A172 (cell line): ENCODE results near the gene RECQL5. TPM values are rescaled to one million over a fixed set of nuclear protein-coding genes. Genes with fewer than 3 reads are reported as not detected.

Experiments
- DNase-seq: peaks from one replicate; pipeline ENCODE4 v3.0.0-alpha.2; 2015; ENCODE audit warnings: low spot score
- total RNA-seq: library from RNA; depleted of rRNA; stranded (reverse); fragments of >200 nt; shearing (Covaris generic); gene quantifications from 2 replicates; pipeline ENCODE4 v1.2.3, GENCODE V29; 2014

Gene RECQL5
- total RNA-seq, 1 experiment from 2014 or later = 18.0 TPM

DNA sequence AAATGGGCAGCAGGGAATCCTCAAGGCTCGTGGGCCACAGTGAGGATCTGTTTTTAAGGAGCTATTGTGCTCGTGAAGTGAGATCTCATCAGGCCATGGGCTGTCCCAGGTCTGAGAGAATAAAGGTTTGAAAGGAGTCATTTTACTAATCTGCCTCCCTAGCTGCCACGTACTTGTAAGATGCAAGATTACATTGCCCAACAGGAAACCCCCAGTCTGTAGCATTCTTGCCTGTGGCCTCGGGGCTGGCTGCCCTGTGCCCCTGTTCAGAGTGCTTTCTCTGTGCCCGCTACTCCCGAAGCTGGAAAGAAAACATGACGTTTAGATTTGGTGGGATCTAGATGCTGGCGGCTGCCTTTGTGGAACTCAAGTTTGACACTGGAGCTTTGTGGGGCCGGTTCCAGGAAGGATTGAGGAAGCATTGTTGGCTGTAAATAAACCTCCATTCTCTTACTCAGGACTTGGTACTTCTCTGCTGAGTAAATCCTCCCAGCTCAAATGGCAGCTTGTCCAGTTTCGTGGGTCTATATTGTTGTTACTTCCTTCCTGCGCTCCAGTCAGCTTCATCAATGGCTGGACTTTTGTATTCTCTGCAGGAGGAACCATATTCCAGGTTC lies 21.4 kb upstream of the RECQL5 start:
- no peak for DNase-seq

- no peak for DNase-seq
These were observed 18.5 kb upstream of the RECQL5 start for GRCh38 chr17:75685499-75685898.

DNA sequence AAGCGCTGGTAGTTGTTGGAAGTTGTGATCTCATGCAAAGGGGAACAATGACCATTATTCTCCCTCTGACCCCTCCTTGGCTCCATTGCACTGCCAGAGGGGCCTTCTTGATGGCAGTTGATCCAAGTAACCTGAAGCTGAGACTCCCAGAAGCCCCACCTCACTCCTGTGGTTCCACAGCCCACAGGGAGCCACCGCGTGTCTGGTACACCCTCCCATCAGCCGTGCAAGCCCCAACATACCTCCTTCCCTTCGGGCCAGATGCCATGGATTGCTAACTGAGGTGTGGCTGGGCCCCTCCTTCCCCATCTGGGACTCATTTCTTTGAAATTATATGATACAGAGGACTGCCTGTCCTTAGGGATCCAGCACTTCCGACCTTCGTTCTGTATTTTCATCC lies 18.0 kb upstream of the RECQL5 start:
- DNase-seq = peak; percentile 77

DNA sequence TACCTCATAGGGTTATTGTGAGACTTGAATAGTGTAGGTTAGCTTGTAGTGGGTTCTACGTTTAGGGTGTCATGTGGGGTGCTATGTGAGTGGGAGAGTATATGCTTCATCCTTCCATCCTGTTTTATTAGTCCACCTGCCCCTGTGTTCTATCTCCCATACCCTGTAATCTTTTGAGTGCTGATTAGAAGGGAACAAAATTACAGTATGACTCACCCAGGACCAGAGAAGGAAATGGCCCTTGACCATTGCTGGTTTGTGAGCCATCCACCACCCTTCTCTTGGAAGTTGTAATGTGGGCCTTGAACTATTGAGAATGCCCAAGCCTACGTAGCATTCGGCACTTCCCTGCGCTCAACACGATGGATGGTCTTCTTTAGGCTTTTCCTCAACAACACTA lies 17.3 kb upstream of the RECQL5 start:
- peak; percentile 68 for DNase-seq

DNA sequence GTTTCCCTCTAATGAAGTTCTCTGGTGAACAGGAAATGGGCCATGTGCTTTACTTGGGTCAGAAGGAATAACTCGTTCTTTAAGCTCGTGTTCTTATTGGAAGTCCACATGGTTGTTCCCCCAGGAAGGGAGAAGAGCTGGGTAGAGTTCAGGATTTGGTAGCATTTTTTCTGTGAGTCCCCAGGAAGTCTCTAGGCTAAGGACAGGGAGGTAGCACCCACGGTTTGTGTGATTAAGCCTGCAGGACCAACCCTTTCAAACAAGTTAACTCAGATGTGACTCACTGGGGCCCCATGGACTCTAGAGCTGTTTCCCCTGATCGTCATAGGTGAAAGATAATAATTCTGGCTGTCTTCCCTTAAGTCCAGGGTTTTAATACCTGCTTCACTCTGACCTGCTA lies 16.6 kb upstream of the RECQL5 start:
- peak; percentile 96 for DNase-seq

DNA sequence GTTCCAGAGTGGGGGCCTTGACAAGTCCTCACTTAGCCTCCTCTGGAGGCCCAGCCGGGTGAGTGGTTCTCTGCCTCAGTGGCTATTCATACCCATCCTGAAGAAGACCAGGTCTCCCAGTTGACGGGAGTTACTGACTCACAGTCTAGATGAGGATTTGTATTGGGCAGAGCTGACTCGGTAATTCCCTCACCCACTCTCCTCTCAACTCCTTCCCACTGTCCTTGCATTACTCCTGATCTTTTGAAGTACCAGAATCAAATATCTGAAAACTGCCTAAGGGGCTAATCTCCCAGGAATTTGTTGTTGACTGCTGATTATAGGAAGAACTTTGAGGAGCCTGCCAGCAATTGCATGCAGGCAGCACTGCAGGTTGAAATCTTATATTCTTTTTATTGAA lies 14.3 kb upstream of the RECQL5 start:
- peak; percentile 56 for DNase-seq

DNA sequence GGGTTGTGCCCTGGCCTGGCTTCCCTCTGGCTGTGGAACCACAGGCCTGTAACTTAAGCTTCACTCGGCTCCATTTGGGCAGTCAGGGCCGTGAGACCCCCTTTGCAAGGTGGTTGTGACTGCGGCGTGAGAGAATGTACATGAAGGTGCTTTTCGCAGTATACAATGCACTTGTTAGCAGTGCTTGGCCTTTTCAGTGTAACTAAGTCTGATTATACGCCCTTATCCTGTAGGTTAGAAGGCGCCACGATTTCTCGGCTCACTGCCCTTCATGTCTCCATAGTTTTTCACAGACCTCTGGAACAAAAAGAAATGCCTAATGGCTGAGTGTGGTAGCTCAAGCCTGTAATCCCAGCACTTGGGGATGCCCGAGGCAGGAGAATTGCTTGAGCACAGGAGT lies 13.5 kb upstream of the RECQL5 start:
- DNase-seq = no peak

DNA sequence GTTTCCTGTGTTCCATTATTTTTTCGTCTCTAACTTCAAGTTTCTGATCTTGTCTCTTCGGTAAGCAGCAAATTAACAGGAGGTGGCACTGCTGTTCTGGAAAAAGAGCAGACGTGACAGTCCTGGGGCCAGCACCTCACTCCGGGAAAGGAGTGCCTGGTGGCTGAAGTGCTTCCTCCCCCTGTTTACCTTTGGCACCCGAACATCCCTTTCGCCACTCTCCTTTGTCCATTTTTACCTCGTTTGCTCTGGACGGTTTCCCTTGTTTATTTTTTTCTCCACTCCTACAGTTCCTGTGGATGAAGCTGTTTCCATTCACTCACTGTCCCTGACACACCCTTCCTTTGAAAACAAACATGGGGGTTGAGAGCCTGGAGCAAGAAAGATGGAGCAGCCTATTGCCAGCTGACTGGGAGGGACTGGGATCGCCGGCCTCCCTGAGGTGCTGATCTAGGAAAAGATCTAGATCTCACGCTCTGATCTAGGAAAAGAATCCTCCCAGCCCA lies 12.8 kb upstream of the RECQL5 start:
- DNase-seq = peak; percentile 74

DNA sequence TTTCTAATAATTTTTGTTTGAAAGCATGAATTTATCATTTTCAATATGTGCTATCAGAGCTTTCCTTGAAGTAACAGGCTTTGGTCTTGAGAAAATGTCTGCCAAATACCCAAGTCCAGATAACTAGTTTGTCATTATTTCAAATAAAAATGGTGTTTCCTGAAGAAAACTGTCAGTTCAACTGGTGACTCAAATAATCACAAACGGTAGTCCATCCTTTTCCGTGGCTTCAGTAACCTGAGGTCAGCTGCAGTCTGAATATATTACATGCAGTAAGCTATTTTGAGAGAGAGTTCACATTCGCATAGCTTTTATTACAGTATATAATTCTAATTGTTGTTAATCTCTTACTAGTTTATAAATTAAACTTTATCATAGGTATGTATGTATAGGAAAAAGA lies 9.5 kb upstream of the RECQL5 start:
- DNase-seq = no peak

- peak; percentile 55 for DNase-seq
These were observed 6.5 kb upstream of the RECQL5 start for GRCh38 chr17:75673487-75673886.

DNA sequence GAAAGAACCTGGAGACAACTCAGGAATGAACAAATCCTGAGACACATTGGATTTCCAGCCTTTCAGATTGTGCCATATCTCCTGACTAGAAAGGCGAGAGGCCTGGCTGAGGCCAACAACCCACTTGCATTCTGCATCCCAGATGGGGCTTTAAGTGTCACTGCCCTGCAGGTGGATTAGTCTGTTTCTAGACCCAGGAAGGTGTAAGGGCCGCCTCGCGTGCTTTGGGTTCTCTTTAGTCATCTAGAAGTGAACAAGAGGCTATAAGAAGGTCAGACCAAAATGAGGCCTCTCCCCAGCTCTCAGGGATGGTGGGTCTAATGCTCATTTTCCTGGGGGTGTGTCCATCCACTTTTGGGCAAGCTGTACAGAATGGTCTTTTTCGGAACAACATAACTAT lies 5.1 kb upstream of the RECQL5 start:
- no peak for DNase-seq

DNA sequence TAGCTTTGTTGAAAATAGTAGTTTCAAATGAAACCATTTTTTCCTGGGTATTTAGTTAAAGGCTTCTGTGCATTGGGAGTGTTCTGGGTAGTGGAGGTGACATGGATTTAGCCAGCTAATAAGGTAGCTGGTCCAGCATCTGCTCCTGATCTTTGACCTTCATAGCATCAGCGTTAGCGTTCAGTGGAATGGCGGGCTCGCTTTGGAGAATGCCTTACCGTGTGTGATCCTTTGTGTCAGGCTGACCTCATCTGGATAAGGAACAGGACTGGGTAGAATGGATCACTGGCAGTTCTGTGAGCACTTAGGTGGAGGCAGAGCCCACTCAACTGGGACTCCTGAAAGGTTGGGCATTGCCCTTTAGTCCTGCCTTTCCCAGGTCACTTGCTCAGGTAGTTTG lies 3.9 kb upstream of the RECQL5 start:
- no peak for DNase-seq

DNA sequence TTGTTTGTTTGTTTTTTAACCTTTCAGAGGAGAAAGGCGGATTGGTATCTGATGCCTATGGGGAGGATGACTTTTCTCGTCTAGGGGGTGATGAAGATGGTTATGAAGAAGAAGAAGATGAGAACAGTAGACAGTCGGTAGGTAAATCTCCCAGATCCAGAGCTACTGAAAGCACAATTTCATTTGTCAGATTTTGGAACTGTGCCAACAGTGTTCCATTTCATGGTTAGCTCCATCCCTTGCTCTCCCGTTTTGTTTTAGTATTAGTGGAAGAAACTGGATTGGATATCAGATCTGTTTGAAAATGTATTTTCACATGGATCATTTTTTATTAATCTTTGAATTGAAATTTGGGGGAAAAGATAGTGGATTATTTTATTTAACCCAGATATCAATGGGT lies 1.5 kb upstream of the RECQL5 start:
- DNase-seq = no peak

DNA sequence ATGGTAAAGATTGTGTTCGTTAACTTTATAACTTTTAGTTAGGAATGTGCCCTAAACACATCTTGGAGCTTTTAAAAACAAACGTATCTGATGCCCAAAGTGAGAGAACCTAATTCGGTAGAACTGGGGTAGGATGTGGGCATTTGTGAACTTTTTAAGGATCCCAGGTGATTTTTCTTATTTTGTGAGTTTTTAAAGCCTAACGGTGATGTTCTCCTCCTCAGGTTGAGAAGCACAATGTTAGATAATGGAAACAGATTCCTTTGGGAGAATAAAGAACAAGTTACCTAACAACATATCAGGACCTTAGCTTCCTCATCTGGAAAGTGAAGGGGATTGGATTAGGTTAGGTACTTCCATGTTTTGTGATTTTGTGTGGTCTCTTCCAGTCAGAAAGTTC lies 871 bp upstream of the RECQL5 start:
- no peak for DNase-seq

DNA sequence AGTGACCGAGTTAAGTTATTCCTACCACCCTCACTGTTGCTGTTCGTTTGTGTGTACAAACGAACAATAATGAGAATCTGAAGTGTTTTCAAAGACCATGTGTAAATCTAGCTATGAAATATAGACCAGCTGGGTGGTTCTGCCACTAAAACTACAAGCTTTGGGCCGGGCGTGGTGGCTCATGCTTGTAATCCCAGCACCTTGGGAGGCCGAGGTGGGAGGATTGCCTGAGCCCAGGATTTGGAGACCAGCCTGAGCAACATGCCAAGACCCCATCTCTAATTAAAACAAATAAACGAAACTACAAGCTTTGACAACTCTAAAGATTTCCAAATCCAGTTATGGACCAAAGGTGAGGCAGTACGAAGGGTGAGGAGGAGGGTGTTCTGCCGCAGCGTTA lies 973 bp downstream of the RECQL5 start:
- DNase-seq = no peak

DNA sequence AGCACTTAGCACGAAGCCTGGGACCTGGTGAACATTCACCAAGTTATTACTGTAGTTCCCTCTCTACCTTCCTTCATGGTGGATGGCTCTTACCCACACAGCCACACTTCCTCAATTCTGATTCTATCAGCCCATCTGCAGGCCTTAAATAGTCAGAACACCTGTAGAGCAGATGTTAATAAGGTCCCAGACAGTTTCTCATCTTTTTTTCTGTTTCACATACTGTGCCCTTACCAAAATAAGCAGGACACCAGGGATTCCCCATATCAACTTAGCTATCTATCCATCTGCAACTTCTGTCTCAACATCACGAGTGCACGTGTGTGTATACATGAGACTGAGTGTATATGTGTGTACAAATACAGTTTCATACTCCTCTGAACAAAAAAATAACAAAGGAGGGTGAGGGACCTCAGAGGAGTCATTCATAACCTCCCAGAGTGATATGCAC lies 2.8 kb downstream of the RECQL5 start:
- no peak for DNase-seq

GRCh38 chr17:75662511-75662910 lies 4.4 kb downstream of the RECQL5 start:
- no peak for DNase-seq

GRCh38 chr17:75661531-75661930 lies 5.4 kb downstream of the RECQL5 start:
- DNase-seq = no peak

GRCh38 chr17:75658237-75658636 lies 8.7 kb downstream of the RECQL5 start:
- DNase-seq = no peak

DNA sequence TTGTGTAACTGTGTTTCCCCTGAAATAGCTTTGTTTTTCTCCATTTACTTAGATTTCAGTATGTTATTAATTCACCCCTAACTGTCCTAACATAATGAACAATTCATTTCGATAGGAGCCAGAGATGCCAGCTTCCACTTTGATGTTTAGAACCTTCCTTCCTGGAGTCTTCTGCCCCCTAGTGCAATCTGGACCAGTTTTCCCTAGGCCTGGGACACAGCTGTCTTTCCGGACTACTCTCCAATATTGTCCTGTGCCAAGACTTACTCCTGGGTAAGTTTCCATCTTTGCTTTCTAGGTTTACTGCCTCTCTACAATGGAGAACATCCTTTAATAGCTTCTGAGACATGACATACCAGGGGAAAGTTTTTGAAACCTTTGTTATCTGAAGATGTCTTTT lies 12.8 kb downstream of the RECQL5 start:
- no peak for DNase-seq

- peak; percentile 37 for DNase-seq
These were observed 13.9 kb downstream of the RECQL5 start for GRCh38 chr17:75652934-75653549.

GRCh38 chr17:75652341-75652740 lies 14.6 kb downstream of the RECQL5 start:
- no peak for DNase-seq

GRCh38 chr17:75650874-75651273 lies 16.1 kb downstream of the RECQL5 start:
- DNase-seq = no peak

GRCh38 chr17:75649687-75650086 lies 17.3 kb downstream of the RECQL5 start:
- DNase-seq = no peak
